HFF-Myc (cell line): ENCODE results near the gene FAM193B.
A peak's percentile ranks its signal among the peaks of the same experiment; 100 is the strongest.

Experiments used
- DNase-seq: peaks from one replicate; pipeline ENCODE4 v3.0.0-alpha.2; 2011; ENCODE audit warnings: low read depth; ENCODE audit errors: extremely low read depth
- H3K4me3 ChIP-seq: replicated peaks from 2 replicates; pipeline ENCODE4 v1.5.1; 2011; ENCODE audit warnings: low read depth, mild to moderate bottlenecking, control low read depth, low read length
- CTCF ChIP-seq: IDR thresholded peaks from 2 replicates; pipeline ENCODE4 v1.5.1; 2012; ENCODE audit warnings: mild to moderate bottlenecking, low read depth, low read length, control low read depth; ENCODE audit errors: missing control alignments

FAM193B gene

GRCh38 chr5:177477701-177478477 lies 76.5 kb downstream of the FAM193B start:
- no peak for TF ChIP-seq CTCF
- DNase-seq, result no peak
- no peak overlapping the region for H3K4me3 ChIP-seq

GRCh38 chr5:177476531-177477233 lies 77.7 kb downstream of the FAM193B start:
- no peak for DNase-seq
- no peak overlapping the region for H3K4me3 ChIP-seq
- no peak for TF ChIP-seq CTCF

GRCh38 chr5:177475563-177476427 lies 78.6 kb downstream of the FAM193B start:
- TF ChIP-seq CTCF, result no peak
- DNase-seq, result no peak

GRCh38 chr5:177474846-177475562 lies 79.4 kb downstream of the FAM193B start:
- no peak for TF ChIP-seq CTCF
- H3K4me3 ChIP-seq, result no peak overlapping the region
- DNase-seq, result no peak

More at GRCh38 chr5:177475563-177476427, 78.6 kb downstream of the FAM193B start:
- no peak overlapping the region for H3K4me3 ChIP-seq

GRCh38 chr5:177474002-177474476 lies 80.3 kb downstream of the FAM193B start:
- no peak for DNase-seq
- H3K4me3 ChIP-seq, result no peak overlapping the region
- no peak for TF ChIP-seq CTCF

- no peak for TF ChIP-seq CTCF
- H3K4me3 ChIP-seq, result peak within 1 kb of the TSS; percentile 82
- no peak for DNase-seq
Observed at GRCh38 chr5:177473443-177474001, 80.8 kb downstream of the FAM193B start, which contains the start of gene DBN1. Gene DBN1 (minus strand): TSS chr5:177473634. CDS start chr5:177473521, 113 bp downstream.
